ENCODE data around the gene CEL.

CEL gene

DNA sequence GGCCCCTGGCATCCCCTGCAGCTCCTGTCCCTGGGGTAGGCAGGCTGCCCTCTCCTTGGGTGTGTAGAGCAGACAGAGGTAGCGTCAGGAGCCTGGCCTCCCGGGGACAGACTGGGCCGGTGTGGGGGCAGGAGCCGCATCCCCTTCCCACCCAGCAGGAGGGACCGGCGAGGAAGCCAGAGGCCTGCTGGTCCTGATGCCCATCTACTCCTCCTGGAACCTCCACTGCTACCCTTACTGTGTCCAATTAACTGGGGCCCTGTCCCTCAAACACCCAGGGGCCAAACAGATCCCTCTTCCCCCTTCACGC lies 43.6 kb downstream of the CEL start:
- H3K36me3 ChIP-seq (ENCODE audit: control insufficient read depth, insufficient read depth, low read length), result peaks cover 2% of the 10 kb centered on the region
- H3K23ac ChIP-seq (ENCODE audit: low read length), result no peak overlapping the region
- H2BK120ac ChIP-seq (ENCODE audit: low read depth, low read length), result no peak overlapping the region
- H3K79me2 ChIP-seq (ENCODE audit: control insufficient read depth, insufficient read depth, low read length), result no peaks in the 10 kb centered on the region
- no CpG with 5 or more reads among the region's 7 CpGs for WGBS (ENCODE audit: extremely low coverage, insufficient coverage, low lambda C conversion rate)
- no peak overlapping the region for H2AK5ac ChIP-seq (ENCODE audit: low read length)
- no peak overlapping the region for H4K8ac ChIP-seq (ENCODE audit: low read depth, low read length)
- no peak overlapping the region for H3K27ac ChIP-seq (ENCODE audit: low read depth, low read length)
- H3K79me1 ChIP-seq (ENCODE audit: low read length), result no peaks in the 10 kb centered on the region
- no peak overlapping the region for H3K4me2 ChIP-seq (ENCODE audit: low read length)
- no peak overlapping the region for H3K18ac ChIP-seq (ENCODE audit: low read length)
- no peak overlapping the region for H4K5ac ChIP-seq (ENCODE audit: low read length)
- no peak overlapping the region for H3K4ac ChIP-seq (ENCODE audit: low read depth, low read length)
- no peak overlapping the region for H2BK15ac ChIP-seq (replicated peaks; ENCODE audit: low read depth)
- no peaks in the 10 kb centered on the region for H3K4me1 ChIP-seq (ENCODE audit: control insufficient read depth, low read depth, low read length)
- H3K4me3 ChIP-seq (ENCODE audit: low read length), result no peak overlapping the region
- DNase-seq, result no peak
- no peaks in the 10 kb centered on the region for H3K27me3 ChIP-seq (ENCODE audit: insufficient read depth, low read length, poor library complexity)
- no peak overlapping the region for H3K56ac ChIP-seq (ENCODE audit: low read length)
- H2BK5ac ChIP-seq (ENCODE audit: low read length), result no peak overlapping the region
- no peak overlapping the region for H3K9ac ChIP-seq (ENCODE audit: low read length)

DNA sequence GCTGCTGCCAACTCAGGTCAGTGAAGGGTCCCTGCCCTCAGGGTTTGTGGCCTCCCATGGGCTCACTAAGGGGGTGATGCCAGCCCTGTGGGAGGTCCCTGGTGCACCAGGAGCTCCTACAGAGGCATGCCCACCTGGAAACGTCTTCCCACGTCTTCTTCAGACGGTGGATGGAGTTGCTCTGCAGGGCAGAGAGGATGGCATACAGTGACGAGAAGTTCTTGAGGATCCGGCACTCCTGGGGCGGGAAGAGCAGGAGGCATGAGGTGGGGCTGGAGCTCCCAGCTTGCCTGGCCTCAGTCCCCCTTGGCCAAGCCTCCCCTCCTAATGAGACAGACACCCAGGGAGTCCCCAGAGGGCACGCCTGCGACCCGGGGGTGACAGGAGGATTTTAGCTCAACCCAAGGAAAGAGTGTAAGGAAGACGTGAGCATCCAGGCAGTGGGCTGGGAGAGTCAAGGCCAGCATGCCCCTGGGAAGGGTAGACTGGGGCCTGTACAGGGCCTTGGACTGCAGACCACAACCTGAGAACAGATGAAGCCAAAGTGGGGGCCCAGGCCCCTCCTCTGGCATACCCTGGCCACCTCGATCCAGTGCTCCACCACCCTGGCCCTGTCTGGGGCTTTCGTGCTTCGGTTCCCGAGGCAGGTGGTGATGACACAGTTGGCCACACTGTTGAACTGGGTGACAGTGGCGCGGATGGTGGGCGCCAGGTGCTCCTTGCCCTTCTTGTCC lies 44.9 kb downstream of the CEL start:
- no peaks in the 10 kb centered on the region for H3K79me2 ChIP-seq (ENCODE audit: control insufficient read depth, insufficient read depth, low read length)
- no peaks in the 10 kb centered on the region for H3K4me1 ChIP-seq (ENCODE audit: control insufficient read depth, low read depth, low read length)
- no peak overlapping the region for H2BK15ac ChIP-seq (replicated peaks; ENCODE audit: low read depth)
- H3K4ac ChIP-seq (ENCODE audit: low read depth, low read length), result no peak overlapping the region
- H3K4me2 ChIP-seq (ENCODE audit: low read length), result no peak overlapping the region
- H2AK5ac ChIP-seq (ENCODE audit: low read length), result no peak overlapping the region
- no CpG with 5 or more reads among the region's 17 CpGs for WGBS (ENCODE audit: extremely low coverage, insufficient coverage, low lambda C conversion rate)
- H3K27me3 ChIP-seq (ENCODE audit: insufficient read depth, low read length, poor library complexity), result no peaks in the 10 kb centered on the region
- no peak overlapping the region for H3K9ac ChIP-seq (ENCODE audit: low read length)
- H4K5ac ChIP-seq (ENCODE audit: low read length), result no peak overlapping the region
- no peak for DNase-seq
- H3K79me1 ChIP-seq (ENCODE audit: low read length), result no peaks in the 10 kb centered on the region
- no peak overlapping the region for H3K27ac ChIP-seq (ENCODE audit: low read depth, low read length)
- H4K8ac ChIP-seq (ENCODE audit: low read depth, low read length), result no peak overlapping the region
- no peak overlapping the region for H3K56ac ChIP-seq (ENCODE audit: low read length)
- H3K23ac ChIP-seq (ENCODE audit: low read length), result no peak overlapping the region
- no peak overlapping the region for H3K18ac ChIP-seq (ENCODE audit: low read length)
- H2BK5ac ChIP-seq (ENCODE audit: low read length), result no peak overlapping the region
- H3K4me3 ChIP-seq (ENCODE audit: low read length), result no peak overlapping the region
- H2BK120ac ChIP-seq (ENCODE audit: low read depth, low read length), result no peak overlapping the region
- peaks cover 2% of the 10 kb centered on the region for H3K36me3 ChIP-seq (ENCODE audit: control insufficient read depth, insufficient read depth, low read length)

DNA sequence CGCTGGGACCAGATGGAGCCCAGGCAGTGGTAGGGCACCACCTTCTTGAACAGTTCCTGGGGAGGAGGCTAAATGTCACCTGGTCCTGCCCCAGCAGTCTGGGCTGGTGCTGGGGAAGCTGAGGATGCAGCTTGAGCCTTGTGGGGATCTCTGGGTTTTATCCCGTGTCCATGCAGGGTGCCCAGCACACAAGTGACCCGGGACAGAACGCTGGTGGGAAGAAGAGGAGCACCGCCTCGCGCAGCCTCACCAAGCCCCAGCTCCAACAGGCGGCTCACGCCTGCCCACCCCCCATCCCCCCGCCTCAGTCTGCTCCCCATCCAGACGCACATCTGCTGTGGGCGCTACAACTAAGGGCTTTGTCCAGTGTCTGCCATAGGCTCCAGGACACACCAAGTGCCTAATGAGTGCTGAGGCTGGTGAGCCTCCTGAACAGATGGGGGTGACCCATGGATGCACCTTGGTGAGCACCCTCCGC lies 45.5 kb downstream of the CEL start:
- Histone ChIP-seq H3K36me3 (ENCODE audit: control insufficient read depth, insufficient read depth, low read length) (peaks cover 2% of the 10 kb centered on the region), H3K9ac (ENCODE audit: low read length) (no peak overlapping the region), H3K23ac (ENCODE audit: low read length) (no peak overlapping the region), H3K18ac (ENCODE audit: low read length) (no peak overlapping the region), H3K4ac (ENCODE audit: low read depth, low read length) (no peak overlapping the region), H2AK5ac (ENCODE audit: low read length) (no peak overlapping the region), H3K27me3 (ENCODE audit: insufficient read depth, low read length, poor library complexity) (no peaks in the 10 kb centered on the region), H4K5ac (ENCODE audit: low read length) (no peak overlapping the region), H3K56ac (ENCODE audit: low read length) (no peak overlapping the region), H3K4me2 (ENCODE audit: low read length) (no peak overlapping the region), H3K4me3 (ENCODE audit: low read length) (no peak overlapping the region), H2BK5ac (ENCODE audit: low read length) (no peak overlapping the region), H2BK15ac (replicated peaks; ENCODE audit: low read depth) (no peak overlapping the region), H3K4me1 (ENCODE audit: control insufficient read depth, low read depth, low read length) (no peaks in the 10 kb centered on the region), H3K79me2 (ENCODE audit: control insufficient read depth, insufficient read depth, low read length) (no peaks in the 10 kb centered on the region), H3K27ac (ENCODE audit: low read depth, low read length) (no peak overlapping the region), H3K79me1 (ENCODE audit: low read length) (no peaks in the 10 kb centered on the region), H4K8ac (ENCODE audit: low read depth, low read length) (no peak overlapping the region), H2BK120ac (ENCODE audit: low read depth, low read length) (no peak overlapping the region)
- WGBS (ENCODE audit: extremely low coverage, insufficient coverage, low lambda C conversion rate), result no CpG with 5 or more reads among the region's 13 CpGs
- no peak for DNase-seq

DNA sequence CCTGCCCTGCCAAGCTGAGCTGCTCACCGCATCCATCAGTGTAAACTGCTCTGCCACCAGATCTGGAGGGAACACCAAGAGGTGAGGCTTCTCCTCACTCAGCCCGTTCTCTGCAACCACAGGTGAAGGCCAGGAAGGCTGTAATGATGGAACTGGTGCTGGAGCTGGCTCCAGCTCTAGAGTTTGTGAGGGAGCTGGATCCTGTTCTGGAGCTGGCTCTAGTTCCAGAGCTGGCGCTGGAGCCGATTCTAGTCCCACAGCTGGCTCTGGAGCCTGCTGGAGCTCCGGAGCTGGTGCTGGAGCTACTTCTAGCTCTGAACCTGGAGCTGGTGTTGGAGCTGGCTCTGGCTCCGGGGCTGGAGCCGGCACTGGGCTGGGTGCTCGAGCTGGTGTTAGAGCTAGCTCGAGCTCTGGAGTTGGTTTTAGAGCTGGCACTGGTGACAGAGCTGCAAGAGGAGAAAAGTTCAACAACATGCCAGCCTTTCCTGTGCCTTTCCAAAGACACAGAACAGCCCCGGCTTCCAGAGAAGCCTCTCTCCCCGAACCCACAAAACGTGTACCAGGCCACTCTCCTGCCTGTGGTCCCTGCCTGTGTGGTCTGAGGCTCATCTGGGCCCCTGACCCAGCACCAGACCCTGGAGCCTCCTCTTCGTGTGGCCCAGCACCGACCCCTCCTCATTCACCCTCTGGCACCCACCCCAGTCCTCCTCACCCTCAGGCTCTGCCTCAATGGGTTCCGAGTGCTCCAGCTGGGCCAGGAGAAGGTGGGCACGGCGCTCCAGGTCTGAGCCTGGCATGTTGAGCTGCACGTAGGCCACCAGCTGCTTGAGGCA lies 46.4 kb downstream of the CEL start:
- WGBS (ENCODE audit: extremely low coverage, insufficient coverage, low lambda C conversion rate), result no CpG with 5 or more reads among the region's 18 CpGs
- H3K56ac ChIP-seq (ENCODE audit: low read length), result no peak overlapping the region
- H3K4ac ChIP-seq (ENCODE audit: low read depth, low read length), result no peak overlapping the region
- no peaks in the 10 kb centered on the region for H3K79me2 ChIP-seq (ENCODE audit: control insufficient read depth, insufficient read depth, low read length)
- peaks cover 2% of the 10 kb centered on the region for H3K36me3 ChIP-seq (ENCODE audit: control insufficient read depth, insufficient read depth, low read length)
- no peak overlapping the region for H2BK15ac ChIP-seq (replicated peaks; ENCODE audit: low read depth)
- H4K5ac ChIP-seq (ENCODE audit: low read length), result no peak overlapping the region
- H3K79me1 ChIP-seq (ENCODE audit: low read length), result no peaks in the 10 kb centered on the region
- no peak overlapping the region for H3K4me2 ChIP-seq (ENCODE audit: low read length)
- H4K8ac ChIP-seq (ENCODE audit: low read depth, low read length), result no peak overlapping the region
- no peak overlapping the region for H3K23ac ChIP-seq (ENCODE audit: low read length)
- H3K18ac ChIP-seq (ENCODE audit: low read length), result no peak overlapping the region
- H3K9ac ChIP-seq (ENCODE audit: low read length), result no peak overlapping the region
- no peak overlapping the region for H3K27ac ChIP-seq (ENCODE audit: low read depth, low read length)
- no peaks in the 10 kb centered on the region for H3K4me1 ChIP-seq (ENCODE audit: control insufficient read depth, low read depth, low read length)
- no peak overlapping the region for H2BK5ac ChIP-seq (ENCODE audit: low read length)
- no peak overlapping the region for H3K4me3 ChIP-seq (ENCODE audit: low read length)
- H2BK120ac ChIP-seq (ENCODE audit: low read depth, low read length), result no peak overlapping the region
- H2AK5ac ChIP-seq (ENCODE audit: low read length), result no peak overlapping the region
- DNase-seq, result no peak
- no peaks in the 10 kb centered on the region for H3K27me3 ChIP-seq (ENCODE audit: insufficient read depth, low read length, poor library complexity)

DNA sequence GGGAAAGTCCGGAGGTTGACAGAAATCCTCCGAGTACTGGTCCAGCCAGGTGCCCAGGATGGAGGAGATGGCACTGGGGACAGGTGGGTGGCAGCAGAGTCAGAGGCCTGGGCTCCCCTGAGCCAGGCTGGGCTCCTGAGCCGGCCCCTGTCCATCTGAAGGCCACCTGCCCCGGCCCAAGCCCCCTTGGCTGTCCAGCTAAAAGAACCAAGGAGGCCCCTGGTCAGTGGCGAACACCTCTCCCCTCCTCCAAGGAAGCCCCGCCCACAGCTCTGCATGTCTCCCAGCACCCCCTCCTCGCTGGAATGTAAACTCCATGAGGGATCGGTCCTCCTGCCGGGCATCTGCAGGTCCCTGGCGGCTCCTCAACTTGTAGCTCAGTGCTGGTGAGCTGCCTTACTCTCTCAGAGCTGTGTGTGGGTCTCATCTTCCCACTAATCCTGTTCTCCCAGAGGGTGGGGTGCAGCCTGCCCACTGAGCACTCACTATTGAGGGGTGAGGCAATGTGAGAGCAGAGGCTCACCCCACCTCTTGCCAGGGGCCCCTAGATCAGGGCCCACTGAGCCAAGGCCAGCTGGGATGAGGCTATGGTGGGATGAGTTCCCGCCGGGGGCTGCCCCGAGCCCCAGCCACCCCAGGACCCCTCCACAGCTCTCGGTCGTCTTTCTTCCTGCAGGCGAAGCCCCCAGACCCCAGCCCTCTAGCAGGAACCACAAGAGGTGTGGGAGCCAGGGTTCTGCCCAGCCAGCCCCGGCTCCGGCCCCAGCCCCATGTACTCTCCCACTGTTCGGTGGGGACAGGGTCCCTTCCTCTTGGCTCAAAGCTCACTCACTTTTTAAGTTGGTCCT lies 47.2 kb downstream of the CEL start:
- H3K9ac ChIP-seq (ENCODE audit: low read length), result no peak overlapping the region
- no peak for DNase-seq
- no peaks in the 10 kb centered on the region for H3K4me1 ChIP-seq (ENCODE audit: control insufficient read depth, low read depth, low read length)
- H2BK5ac ChIP-seq (ENCODE audit: low read length), result no peak overlapping the region
- no peak overlapping the region for H2AK5ac ChIP-seq (ENCODE audit: low read length)
- no peak overlapping the region for H3K4me3 ChIP-seq (ENCODE audit: low read length)
- H3K23ac ChIP-seq (ENCODE audit: low read length), result no peak overlapping the region
- no peak overlapping the region for H3K4me2 ChIP-seq (ENCODE audit: low read length)
- H4K5ac ChIP-seq (ENCODE audit: low read length), result no peak overlapping the region
- no peaks in the 10 kb centered on the region for H3K79me1 ChIP-seq (ENCODE audit: low read length)
- H3K27me3 ChIP-seq (ENCODE audit: insufficient read depth, low read length, poor library complexity), result no peaks in the 10 kb centered on the region
- H2BK120ac ChIP-seq (ENCODE audit: low read depth, low read length), result no peak overlapping the region
- no peak overlapping the region for H3K56ac ChIP-seq (ENCODE audit: low read length)
- no peak overlapping the region for H3K4ac ChIP-seq (ENCODE audit: low read depth, low read length)
- no peak overlapping the region for H2BK15ac ChIP-seq (replicated peaks; ENCODE audit: low read depth)
- WGBS (ENCODE audit: extremely low coverage, insufficient coverage, low lambda C conversion rate), result no CpG with 5 or more reads among the region's 19 CpGs
- no peak overlapping the region for H4K8ac ChIP-seq (ENCODE audit: low read depth, low read length)
- H3K18ac ChIP-seq (ENCODE audit: low read length), result no peak overlapping the region
- H3K79me2 ChIP-seq (ENCODE audit: control insufficient read depth, insufficient read depth, low read length), result no peaks in the 10 kb centered on the region
- H3K27ac ChIP-seq (ENCODE audit: low read depth, low read length), result no peak overlapping the region
- H3K36me3 ChIP-seq (ENCODE audit: control insufficient read depth, insufficient read depth, low read length), result peaks cover 2% of the 10 kb centered on the region
